Immature natural killer cell (primary cell): ENCODE data around the gene ATPAF1. TPM values are rescaled to one million over a fixed set of nuclear protein-coding genes. Genes with fewer than 3 reads are reported as not detected.
A peak's percentile ranks its signal among the peaks of the same experiment; 100 is the strongest.

Source experiments
- DNase-seq, 3 donors: peaks; one replicate each; pipeline ENCODE4 v3.0.0; 2022; ENCODE audit warnings: mixed read lengths in 1 of 3
- H3K27ac Mint-ChIP-seq, 6 donors: one replicate each; pipeline ENCODE4 v1.8.0; 2020; ENCODE audit warnings: mixed read lengths in 6 of 6, mild to moderate bottlenecking in 5 of 6, inconsistent platforms in 4 of 6, moderate library complexity in 3 of 6
- H3K27me3 Mint-ChIP-seq, 3 donors: one replicate each; pipeline ENCODE4 v1.8.0; 2020 to 2021; ENCODE audit warnings: low read depth in 3 of 3, mild to moderate bottlenecking in 3 of 3, mixed read lengths in 3 of 3, moderate library complexity in 3 of 3, inconsistent platforms in 1 of 3
- H3K36me3 Mint-ChIP-seq, 3 donors: one replicate each; pipeline ENCODE4 v1.8.0; 2020; ENCODE audit warnings: mixed read lengths in 3 of 3, inconsistent platforms in 2 of 3, mild to moderate bottlenecking in 2 of 3
- H3K4me1 Mint-ChIP-seq, 2 donors: one replicate each; pipeline ENCODE4 v1.8.0; 2020; ENCODE audit warnings: inconsistent platforms in 2 of 2, mild to moderate bottlenecking in 2 of 2, mixed read lengths in 2 of 2, moderate library complexity in 1 of 2
- H3K4me3 Mint-ChIP-seq, 5 donors: one replicate each; pipeline ENCODE4 v1.8.0; 2020; ENCODE audit warnings: mild to moderate bottlenecking in 5 of 5, mixed read lengths in 5 of 5, inconsistent platforms in 3 of 5, moderate library complexity in 3 of 5
- H3K9me3 Mint-ChIP-seq, 6 donors: one replicate each; pipeline ENCODE4 v1.8.0; 2020; ENCODE audit warnings: mild to moderate bottlenecking in 6 of 6, mixed read lengths in 6 of 6, inconsistent platforms in 4 of 6, moderate library complexity in 3 of 6
- polyA plus RNA-seq, 3 donors: library from polyadenylated mRNA; unstranded; fragments of 300-500 nt; fragmentation: Illumina TruSeq; gene quantifications; one replicate each; pipeline ENCODE4 v1.2.3, GENCODE V29; 2021

The ATPAF1 gene
- polyA plus RNA-seq, 3 donors from 2014 or later = 50.6 to 139 (median 51.7) TPM

DNA sequence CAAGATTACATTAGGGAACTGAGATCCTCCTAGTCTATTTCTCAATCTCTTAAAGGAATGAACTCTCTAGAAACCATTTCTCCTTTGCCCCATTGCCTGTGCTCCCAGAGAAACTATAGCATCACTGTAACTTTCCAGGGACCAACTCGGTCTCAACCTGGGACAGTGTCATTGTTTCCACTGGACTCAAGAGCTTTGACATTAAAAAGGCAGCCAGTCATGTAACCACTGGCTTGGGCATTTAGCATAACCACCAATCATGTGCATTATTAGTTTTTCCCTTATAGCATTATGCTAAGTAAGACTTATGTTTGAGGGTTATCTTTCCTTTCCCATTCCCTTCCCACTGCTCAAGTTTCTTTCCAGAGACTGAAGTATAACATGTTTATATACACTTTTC lies 21.7 kb upstream of the ATPAF1 start:
- Mint-ChIP-seq H3K4me1 (peaks cover 2 to 5% of the 10 kb centered on the region in 2 donors), H3K9me3 (no peaks in the 10 kb centered on the region)

DNA sequence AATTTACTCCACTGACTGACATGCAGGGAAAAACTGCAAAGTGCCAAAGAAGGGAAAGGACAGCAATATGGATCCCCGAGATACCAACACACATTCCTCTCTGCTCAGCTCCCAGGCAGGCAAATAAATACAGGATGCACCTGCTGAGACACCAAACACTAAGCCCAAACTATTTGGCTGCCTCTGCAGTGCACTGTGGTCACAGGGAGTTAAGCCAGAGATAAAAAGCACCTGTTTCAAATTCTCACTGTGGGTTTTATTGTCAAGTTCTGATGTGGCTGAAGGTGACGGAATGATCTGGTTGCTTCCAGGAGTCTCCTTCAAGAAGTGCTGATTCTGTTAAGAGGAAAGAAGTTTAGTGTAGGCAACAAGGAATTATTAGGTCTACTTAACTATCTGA lies 21.2 kb upstream of the ATPAF1 start:
- Mint-ChIP-seq H3K4me1 (peaks cover 2 to 5% of the 10 kb centered on the region in 2 donors), H3K4me3 (no peak overlapping the region), H3K36me3 (peaks cover 20 to 70% (median 56%) of the 10 kb centered on the region in 3 donors), H3K9me3 (no peaks in the 10 kb centered on the region), H3K27me3 (no peaks in the 10 kb centered on the region), H3K27ac (peak overlapping the region in 1 of 6 donors; percentile 13)
- no peak for DNase-seq

More for the DNA sequence above, 21.7 kb upstream of the ATPAF1 start:
- H3K4me3 Mint-ChIP-seq = no peak overlapping the region
- H3K27ac Mint-ChIP-seq = no peak overlapping the region
- DNase-seq = no peak
- peaks cover 21 to 69% (median 55%) of the 10 kb centered on the region in 3 donors for H3K36me3 Mint-ChIP-seq
- no peaks in the 10 kb centered on the region for H3K27me3 Mint-ChIP-seq

DNA sequence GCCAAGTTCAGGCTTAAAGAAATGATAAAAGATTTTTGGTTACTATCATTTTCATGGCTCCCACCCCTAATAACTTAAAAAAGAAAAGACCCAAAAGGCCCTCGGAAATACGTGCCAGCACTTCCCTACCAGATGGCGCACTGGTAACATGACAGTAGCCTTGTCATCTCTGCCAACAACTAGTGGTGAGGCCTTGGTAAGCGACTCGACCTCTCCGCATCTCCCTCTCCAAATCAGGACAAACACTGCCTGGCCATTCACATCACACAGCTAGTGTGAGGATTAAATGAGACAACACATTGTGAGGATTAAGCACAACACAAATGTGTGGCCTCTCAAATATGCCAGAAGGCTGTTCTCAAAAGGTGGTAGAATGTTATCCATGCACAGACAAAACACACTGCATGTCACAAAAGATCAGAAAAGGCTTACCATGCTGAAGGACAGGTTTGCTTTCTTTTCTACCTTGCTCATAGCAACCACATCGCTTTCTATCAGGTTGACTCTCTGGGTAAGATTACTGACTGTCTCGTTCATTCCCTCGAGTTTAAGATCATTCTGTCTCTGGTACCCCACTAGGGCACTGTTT lies 19.9 kb upstream of the ATPAF1 start:
- H3K27me3 Mint-ChIP-seq = no peaks in the 10 kb centered on the region
- peaks cover 0 to 5% of the 10 kb centered on the region in 2 donors for H3K4me1 Mint-ChIP-seq
- H3K27ac Mint-ChIP-seq = peak overlapping the region in 1 of 6 donors; percentile 78
- H3K36me3 Mint-ChIP-seq = peaks cover 24 to 80% (median 65%) of the 10 kb centered on the region in 3 donors
- DNase-seq = no peak
- no peaks in the 10 kb centered on the region for H3K9me3 Mint-ChIP-seq
- H3K4me3 Mint-ChIP-seq = no peak overlapping the region

DNA sequence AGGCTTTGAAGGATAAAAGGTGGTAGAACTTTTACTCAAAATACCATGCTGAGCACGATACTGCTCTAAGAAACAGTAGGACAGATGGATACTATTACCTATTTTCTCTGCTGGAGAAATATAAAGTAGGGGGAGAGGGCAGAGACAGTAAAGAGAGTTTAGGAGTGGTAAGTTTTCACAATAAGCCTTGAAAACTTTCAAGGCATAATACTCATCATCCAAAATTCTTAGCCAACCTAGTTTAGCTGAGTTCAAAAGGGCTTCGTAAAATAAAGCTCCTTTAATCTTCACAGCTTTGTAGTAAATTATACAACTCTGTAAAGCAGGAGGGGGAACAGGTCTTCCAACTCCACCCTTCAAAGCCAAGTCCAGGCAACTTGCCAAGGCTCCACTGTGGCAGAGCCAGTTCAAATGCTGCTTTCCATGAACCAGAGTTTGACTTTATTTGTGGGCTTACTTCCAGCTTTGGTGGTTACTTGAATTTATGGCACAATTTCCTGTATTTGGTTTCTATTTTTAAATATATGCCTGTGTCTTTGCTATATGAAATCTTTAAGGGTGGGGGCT lies 19.0 kb upstream of the ATPAF1 start:
- Mint-ChIP-seq H3K36me3 (peaks cover 24 to 83% (median 66%) of the 10 kb centered on the region in 3 donors), H3K27me3 (no peaks in the 10 kb centered on the region), H3K9me3 (no peaks in the 10 kb centered on the region), H3K27ac (no peak overlapping the region), H3K4me1 (peaks cover 0 to 5% of the 10 kb centered on the region in 2 donors), H3K4me3 (no peak overlapping the region)
- DNase-seq = no peak

DNA sequence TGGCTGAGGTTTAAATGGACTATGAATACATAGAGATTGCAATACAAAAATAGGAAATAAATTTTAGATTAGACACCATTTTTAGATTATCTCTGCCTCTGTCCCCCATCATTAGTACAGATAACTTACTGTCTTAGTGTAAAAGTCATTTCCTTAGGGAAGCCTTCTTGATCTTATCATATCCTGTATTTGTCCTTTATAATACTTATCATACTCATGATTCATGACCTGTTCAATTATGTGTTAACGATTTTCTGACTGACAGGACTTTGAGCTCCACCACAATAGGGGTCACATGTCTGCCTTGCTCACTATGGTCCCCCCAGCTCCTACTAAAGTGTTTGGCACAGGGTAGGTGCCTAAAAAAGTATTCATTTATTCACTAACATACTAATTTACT lies 18.1 kb upstream of the ATPAF1 start:
- Mint-ChIP-seq H3K36me3 (peaks cover 23 to 86% (median 68%) of the 10 kb centered on the region in 3 donors), H3K27ac (peak overlapping the region in 1 of 6 donors; percentile 26), H3K9me3 (no peaks in the 10 kb centered on the region), H3K4me3 (no peak overlapping the region), H3K4me1 (peaks cover 0 to 5% of the 10 kb centered on the region in 2 donors), H3K27me3 (no peaks in the 10 kb centered on the region)
- DNase-seq = no peak

DNA sequence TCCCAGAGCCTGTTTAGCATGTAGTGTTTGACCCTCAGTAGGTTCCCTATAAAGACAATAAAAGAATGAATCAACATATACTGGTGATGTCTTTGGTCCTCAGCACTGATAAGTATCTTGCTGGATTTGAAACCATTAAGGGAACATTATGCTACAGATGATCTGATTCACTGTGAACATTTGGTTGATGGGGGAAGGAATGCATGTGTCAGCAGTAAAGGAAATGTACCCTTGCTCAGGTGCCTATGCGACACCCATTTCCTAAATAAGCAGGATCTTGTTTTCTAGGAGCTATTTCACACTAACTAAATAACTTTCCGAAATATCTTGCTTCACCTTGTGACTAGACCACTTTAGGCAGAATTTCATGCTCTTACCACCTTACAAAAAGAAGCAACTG lies 16.5 kb upstream of the ATPAF1 start:
- no peak overlapping the region for H3K27ac Mint-ChIP-seq

DNA sequence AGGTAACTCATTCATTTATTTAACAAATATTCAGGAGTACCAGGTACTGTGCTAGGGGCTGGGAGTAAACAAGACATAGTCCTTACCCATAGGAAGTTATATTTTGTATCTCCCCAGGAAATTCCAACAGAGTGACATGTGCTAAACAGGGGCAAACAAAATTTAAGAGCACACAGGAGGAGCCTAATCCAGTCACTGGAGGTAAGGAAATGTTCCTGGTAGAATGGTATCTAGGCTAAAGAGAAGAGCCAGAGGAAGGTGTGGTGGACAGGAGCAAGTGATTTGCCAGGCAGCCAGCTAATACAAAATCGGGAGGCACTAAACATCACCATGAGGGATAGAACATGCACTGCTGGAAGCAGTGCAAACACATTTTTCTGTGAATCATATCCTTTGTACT lies 13.9 kb upstream of the ATPAF1 start:
- peak overlapping the region in 2 of 6 donors; percentile 6 to 35 for H3K27ac Mint-ChIP-seq
- H3K27me3 Mint-ChIP-seq = no peaks in the 10 kb centered on the region
- peaks cover 0 to 11% of the 10 kb centered on the region in 2 donors for H3K4me1 Mint-ChIP-seq
- H3K4me3 Mint-ChIP-seq = no peak overlapping the region
- no peak for DNase-seq
- no peaks in the 10 kb centered on the region for H3K9me3 Mint-ChIP-seq
- peaks cover 22 to 79% (median 61%) of the 10 kb centered on the region in 3 donors for H3K36me3 Mint-ChIP-seq

More for the DNA sequence above, 16.5 kb upstream of the ATPAF1 start:
- Mint-ChIP-seq H3K4me3 (no peak overlapping the region), H3K4me1 (peaks cover 0 to 5% of the 10 kb centered on the region in 2 donors), H3K9me3 (no peaks in the 10 kb centered on the region), H3K27me3 (no peaks in the 10 kb centered on the region), H3K36me3 (peaks cover 29 to 88% (median 68%) of the 10 kb centered on the region in 3 donors)
- no peak for DNase-seq

DNA sequence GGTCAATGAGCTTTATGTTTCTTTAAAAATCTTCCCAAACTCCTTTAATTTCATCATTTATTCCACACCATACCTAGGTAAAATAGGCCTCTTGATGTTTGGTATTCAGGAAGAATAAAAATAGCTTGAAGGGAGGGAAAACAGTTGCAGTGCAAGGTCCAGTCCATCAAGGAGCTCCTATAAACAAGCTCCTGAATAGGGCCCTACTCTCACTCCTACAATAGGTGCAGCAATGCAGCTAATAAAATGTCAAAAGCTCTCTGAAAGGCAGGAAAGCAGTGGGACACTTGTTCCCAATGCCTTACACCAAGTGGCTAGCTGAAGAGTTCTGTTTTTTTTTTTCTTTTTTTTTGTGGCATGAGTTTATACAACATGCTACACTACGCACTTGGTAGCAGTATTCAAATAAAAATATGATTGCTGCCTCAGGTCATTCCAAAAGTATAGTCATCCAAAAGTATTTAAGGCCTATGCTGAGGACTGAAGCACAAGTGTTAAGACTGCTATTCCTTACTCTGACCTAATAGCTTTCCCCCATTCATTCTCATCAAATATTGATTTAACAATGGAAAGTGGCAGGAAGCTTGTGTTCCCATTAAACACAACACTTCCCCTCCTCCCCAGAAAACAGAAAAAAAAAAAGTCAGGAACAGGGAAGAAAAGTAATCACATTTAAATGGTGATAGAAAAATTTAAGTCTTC lies 13.3 kb upstream of the ATPAF1 start:
- no peaks in the 10 kb centered on the region for H3K9me3 Mint-ChIP-seq
- no peaks in the 10 kb centered on the region for H3K27me3 Mint-ChIP-seq
- H3K4me1 Mint-ChIP-seq = peaks cover 3 to 16% of the 10 kb centered on the region in 2 donors
- no peak overlapping the region for H3K4me3 Mint-ChIP-seq
- DNase-seq = no peak
- H3K27ac Mint-ChIP-seq = peak overlapping the region in 1 of 6 donors; percentile 63
- H3K36me3 Mint-ChIP-seq = peaks cover 17 to 78% (median 55%) of the 10 kb centered on the region in 3 donors

DNA sequence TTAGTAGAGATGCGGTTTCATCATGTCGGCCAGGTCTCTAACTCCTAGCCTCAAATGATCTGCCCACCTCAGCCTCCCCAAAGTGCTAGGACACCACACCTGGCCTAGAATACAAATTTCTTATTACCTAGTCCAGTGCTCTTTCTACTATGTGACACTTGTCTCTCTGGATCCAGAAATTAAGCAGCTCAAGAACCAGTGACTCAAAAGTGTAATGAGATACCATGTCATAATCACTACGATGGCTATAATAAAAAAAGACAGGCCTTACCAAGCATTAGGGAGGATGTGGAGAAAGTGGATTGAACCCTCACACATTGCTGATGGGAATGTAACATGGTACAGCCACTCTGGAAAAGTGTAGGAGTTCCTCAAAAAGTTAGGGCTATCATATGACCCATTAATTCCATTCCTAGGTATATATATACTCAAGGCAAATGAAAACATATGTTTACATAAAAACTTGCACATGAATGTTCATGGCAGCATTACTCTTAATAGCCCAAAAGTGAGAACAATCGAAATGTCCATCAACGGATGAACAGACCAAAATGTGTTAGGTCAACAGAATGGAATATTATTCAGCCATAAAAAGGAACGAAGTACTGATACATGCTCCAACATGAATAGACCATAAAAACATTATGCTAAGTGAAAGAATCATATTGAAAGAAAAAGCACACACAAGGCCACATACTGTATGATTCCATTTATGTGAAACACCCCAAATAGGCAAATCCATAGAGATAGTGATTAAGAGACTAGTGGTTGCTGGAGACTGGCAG lies 11.8 kb upstream of the ATPAF1 start:
- Mint-ChIP-seq H3K36me3 (peaks cover 12 to 74% (median 43%) of the 10 kb centered on the region in 3 donors), H3K27me3 (no peaks in the 10 kb centered on the region), H3K4me1 (peaks cover 17 to 31% of the 10 kb centered on the region in 2 donors), H3K4me3 (no peak overlapping the region), H3K9me3 (no peaks in the 10 kb centered on the region), H3K27ac (peak overlapping the region in 2 of 6 donors; percentile 19 to 31)
- DNase-seq = no peak

DNA sequence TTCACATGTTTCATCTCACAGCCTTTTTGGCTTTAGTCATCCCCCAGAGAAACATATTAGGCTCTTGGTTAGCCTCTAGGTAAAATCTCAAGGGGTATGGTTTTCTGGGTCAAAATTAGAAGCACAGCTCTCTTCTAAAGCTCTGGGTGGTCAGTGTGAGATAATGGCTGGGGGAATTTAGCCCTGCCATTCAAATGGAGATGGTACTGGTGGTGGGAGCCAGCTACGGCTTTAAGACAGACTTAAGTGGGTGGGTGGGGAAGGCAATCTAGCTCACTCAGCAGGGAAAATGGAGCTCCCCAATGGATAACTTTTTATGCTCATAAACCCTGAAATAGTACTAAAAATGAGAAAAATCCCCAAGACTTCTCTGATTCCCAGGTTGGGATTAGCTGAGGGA lies 9.2 kb upstream of the ATPAF1 start:
- Mint-ChIP-seq H3K4me3 (no peak overlapping the region), H3K4me1 (peaks cover 17 to 31% of the 10 kb centered on the region in 2 donors), H3K27me3 (peaks cover 0 to 2% (median 0%) of the 10 kb centered on the region in 3 donors), H3K36me3 (peaks cover 8 to 50% (median 30%) of the 10 kb centered on the region in 3 donors), H3K27ac (peak overlapping the region; percentile 51 to 95 (median 90)), H3K9me3 (no peaks in the 10 kb centered on the region)
- DNase-seq = no peak

DNA sequence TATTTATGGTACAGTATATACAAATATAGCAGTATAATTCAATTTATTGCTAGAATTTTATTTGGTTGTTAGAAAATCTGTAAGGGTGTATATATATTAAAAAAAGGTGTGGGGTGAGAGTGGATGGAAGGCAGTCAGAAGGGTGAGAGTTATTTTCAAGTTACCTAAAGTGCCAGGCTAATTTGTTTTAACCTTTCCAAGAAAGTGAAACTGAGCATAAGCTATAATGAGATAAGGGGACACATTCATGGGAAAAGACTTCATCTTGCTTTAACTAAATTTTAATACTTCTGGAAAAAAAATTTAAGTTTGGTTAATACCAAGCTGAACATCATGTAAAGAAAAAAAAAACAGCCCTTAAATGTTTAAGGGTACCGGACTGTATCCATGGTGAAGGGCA lies 8.4 kb upstream of the ATPAF1 start:
- H3K27me3 Mint-ChIP-seq = peaks cover 0 to 2% (median 0%) of the 10 kb centered on the region in 3 donors
- H3K4me1 Mint-ChIP-seq = peaks cover 17 to 31% of the 10 kb centered on the region in 2 donors
- H3K27ac Mint-ChIP-seq = peak overlapping the region; percentile 80 to 95 (median 90)
- no peaks in the 10 kb centered on the region for H3K9me3 Mint-ChIP-seq
- no peak for DNase-seq
- H3K36me3 Mint-ChIP-seq = peaks cover 8 to 42% (median 22%) of the 10 kb centered on the region in 3 donors
- H3K4me3 Mint-ChIP-seq = peak overlapping the region in 2 of 5 donors; percentile 28 to 38

DNA sequence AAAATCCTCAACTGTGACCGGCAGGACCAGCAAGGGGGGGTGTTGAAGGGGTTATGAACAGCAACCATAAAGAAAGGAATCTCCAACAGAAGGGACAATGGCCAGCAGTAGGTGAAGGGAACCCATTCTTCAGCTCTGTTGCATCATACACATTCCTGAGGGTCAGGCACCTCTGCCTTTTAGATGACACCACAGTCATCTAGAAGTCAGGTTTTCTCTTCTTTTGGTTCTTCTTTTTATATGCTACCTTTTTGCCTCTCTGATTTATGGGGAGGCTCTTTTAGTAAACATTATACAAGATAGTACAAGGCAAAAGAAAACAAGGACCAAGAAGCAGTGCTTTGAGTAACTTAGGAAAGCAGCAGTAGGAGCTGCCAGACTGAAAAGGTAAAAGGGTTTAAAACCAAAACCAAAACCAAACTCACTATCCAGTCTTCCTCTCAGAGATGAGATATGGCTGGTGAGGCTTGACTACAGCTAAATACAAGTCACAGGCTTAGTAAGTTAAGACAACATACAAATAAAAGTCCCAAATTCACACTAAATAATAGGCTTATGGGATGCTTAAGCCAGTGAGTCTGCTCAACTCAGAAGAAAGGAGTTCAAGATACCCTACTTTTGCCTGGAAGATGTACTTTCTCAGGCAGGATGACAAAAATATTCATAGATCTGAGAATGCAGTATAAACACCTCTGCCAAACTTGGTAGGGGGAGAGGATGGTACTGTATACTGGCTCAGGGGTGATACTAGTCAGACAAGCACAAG lies 7.6 kb upstream of the ATPAF1 start:
- Mint-ChIP-seq H3K4me3 (peak overlapping the region; percentile 10 to 43 (median 30)), H3K9me3 (no peaks in the 10 kb centered on the region), H3K27ac (peak overlapping the region; percentile 80 to 95 (median 90)), H3K4me1 (peaks cover 17 to 31% of the 10 kb centered on the region in 2 donors), H3K36me3 (peaks cover 4 to 36% (median 16%) of the 10 kb centered on the region in 3 donors), H3K27me3 (peaks cover 0 to 2% (median 0%) of the 10 kb centered on the region in 3 donors)
- DNase-seq = peak in 2 of 3 donors; percentile 11 to 16

DNA sequence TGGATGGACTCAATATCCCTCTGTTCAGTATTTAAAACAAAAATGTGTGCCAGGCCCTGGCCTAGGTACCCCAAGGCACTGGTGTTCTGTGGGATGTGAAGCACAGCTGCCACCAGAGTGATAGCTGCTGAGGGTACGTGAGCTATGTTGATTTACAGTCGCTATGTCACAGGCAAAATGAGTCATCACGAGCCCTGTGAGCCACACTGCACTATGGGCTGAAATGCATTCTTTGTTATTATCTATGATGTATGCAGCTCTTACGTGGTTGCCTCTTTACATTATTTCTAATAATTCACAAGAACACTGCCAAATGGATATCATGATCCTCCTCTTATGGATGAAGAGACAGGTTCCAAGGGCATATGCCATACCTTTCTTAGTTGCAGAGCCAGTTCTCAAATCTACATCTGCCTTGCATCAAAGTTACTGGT lies 5.6 kb upstream of the ATPAF1 start:
- H3K27ac Mint-ChIP-seq = no peak overlapping the region
- H3K4me1 Mint-ChIP-seq = peaks cover 17 to 31% of the 10 kb centered on the region in 2 donors
- no peak for DNase-seq
- peaks cover 0 to 23% (median 4%) of the 10 kb centered on the region in 3 donors for H3K36me3 Mint-ChIP-seq
- H3K9me3 Mint-ChIP-seq = no peaks in the 10 kb centered on the region
- H3K4me3 Mint-ChIP-seq = no peak overlapping the region
- peaks cover 0 to 2% (median 0%) of the 10 kb centered on the region in 3 donors for H3K27me3 Mint-ChIP-seq
